Stimulated activated CD4-positive, alpha-beta T cell treated with anti-CD3 and anti-CD28 coated beads, Interleukin-12 subunit alpha, Interleukin-12 subunit beta, amount 100 ng/mL, for 4 hours (primary cell): ENCODE data around the gene OR8J3.
"Not testable (repeated sequence)": the region's sequence is repeated elsewhere in the genome, so short reads cannot be mapped to it uniquely, and the experiment has no call there.

Experiments used
- DNase-seq: peaks from one replicate; pipeline ENCODE4 v3.0.0-alpha.2; 2020

OR8J3 gene

GRCh38 chr11:56140151-56140661 is at the start of gene OR8J3:
TSS of gene OR8J3 (minus strand) at chr11:56140201. CDS start at chr11:56137718, 2,483 bp downstream.
- DNase-seq = no peak

DNA sequence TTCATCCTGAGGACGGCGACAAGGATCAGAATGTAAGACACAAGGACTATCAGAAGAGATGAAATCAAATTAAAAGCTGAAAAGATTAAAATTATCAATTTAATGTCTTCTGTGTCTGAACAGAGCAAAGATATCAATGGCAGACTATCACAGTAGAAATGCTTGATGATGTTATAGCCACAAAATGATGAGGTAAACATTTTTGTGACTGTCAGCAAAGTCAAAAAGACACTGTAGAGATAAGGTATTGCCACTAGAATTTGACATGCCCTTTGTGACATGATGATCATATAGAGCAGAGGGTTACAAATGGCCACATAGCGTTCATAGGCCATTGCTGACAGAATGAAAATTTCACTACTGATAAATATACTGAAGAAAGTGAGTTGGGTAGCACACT is 48.6 kb upstream of the OR8J3 start:
- no peak for DNase-seq

GRCh38 chr11:56183459-56183858 is 43.5 kb upstream of the OR8J3 start:
- DNase-seq = no peak

- DNase-seq = no peak
Observed at GRCh38 chr11:56176318-56176717, 36.3 kb upstream of the OR8J3 start, which contains the start of gene OR5J2. TSS of gene OR5J2 (plus strand) at chr11:56176618. CDS start at chr11:56176618, 0 bp downstream.

- DNase-seq = no peak
Observed at GRCh38 chr11:56172256-56172830, 32.3 kb upstream of the OR8J3 start.

GRCh38 chr11:56163804-56164203 is 23.8 kb upstream of the OR8J3 start:
- DNase-seq = no peak

- DNase-seq = no peak
Observed at GRCh38 chr11:56160217-56160616, 20.2 kb upstream of the OR8J3 start, which contains the start of gene OR8K5. TSS of gene OR8K5 (minus strand) at chr11:56160317. CDS start at chr11:56160317, 0 bp downstream.

GRCh38 chr11:56152333-56152732 is 12.3 kb upstream of the OR8J3 start:
- DNase-seq = no peak

GRCh38 chr11:56151376-56151775 is 11.4 kb upstream of the OR8J3 start:
- no peak for DNase-seq

DNA sequence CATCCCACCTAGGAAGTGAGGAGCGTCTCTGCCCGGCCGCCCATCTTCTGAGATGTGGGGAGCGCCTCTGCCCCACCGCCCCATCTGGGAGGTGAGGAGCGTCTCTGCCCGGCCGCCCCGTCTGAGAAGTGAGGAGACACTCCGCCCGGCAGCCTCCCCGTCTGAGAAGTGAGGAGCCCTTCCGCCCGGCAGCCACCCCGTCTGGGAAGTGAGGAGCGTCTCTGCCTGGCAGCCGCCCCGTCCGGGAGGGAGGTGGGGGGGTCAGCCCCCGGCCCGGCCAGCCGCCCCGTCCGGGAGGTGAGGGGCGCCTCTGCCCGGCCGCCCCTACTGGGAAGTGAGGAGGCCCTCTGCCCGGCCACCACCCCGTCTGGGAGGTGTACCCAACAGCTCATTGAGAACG is 3.7 kb upstream of the OR8J3 start:
- not testable (repeated sequence) for DNase-seq

DNA sequence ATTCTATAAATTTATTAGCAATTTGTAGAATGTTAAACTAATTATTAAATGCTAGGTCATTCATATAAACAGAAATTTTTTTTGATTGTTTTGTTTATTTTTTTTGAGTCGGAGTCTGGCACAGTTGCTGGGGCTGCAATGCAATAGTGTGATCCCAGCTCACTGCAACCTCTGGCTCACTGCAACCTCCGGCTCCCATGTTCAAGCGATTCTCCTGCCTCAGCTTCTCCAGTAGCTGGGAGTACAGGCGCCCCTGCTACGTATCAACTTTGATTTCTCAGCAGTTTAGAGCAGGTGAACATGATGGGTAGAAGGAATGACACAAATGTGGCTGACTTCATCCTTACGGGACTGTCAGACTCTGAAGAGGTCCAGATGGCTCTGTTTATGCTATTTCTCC is 17.9 kb downstream of the OR8J3 start, which contains the start of gene OR8H3:
Gene OR8H3, plus strand, starts transcription at position 301 of the 400 bp plus-strand sequence. Its CDS starts 0 bp downstream, at position 301.
- no peak for DNase-seq

DNA sequence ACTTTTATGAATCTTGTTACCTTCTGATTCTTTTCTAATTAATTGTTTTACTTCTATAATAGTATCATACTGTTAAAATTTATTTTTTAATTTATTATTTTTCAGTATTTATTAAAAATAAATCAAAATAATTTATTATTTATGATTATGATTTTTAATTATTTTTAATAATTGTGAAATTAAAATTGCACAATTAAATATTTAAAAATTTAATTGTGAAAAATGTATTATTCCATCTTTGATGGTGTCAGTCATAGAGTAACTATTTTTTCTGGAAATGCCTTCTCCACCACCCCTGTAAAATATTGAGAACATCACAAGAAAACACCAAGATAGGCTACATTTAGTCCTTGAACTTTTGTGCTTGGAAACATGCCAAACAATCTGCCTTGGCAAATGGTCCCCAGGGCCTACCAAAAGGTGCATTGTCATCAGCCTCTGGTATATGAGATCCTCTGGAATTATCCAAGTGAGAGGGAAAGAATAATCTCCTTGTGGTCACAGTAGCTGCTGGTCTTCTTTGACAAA is 36.7 kb downstream of the OR8J3 start, which contains the start of gene OR8H2:
Gene OR8H2, plus strand, starts transcription at position 478 of the 528 bp plus-strand sequence. CDS start 1,356 bp downstream, outside the sequence.
- DNase-seq = no peak

DNA sequence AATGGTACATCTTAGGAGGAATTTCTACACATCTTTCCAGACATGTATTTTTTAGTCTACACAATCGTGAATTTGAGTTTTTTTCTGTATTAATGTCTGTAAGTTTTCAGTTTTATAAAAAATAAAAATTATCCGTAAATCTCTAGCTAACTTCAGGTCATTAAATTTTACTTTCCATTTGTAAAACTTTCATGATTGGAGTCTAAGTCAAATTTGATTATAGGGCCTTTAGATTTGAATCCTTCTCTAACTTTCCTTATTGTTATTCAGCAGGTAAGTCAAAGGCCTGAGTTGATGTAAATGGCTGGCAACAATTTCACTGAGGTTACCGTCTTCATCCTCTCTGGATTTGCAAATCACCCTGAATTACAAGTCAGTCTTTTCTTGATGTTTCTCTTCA is 47.0 kb downstream of the OR8J3 start, which contains the start of gene OR8I2:
Gene OR8I2, plus strand, starts transcription at position 301 of the 400 bp plus-strand sequence. Its CDS starts 0 bp downstream, at position 301.
- DNase-seq = no peak

- no peak for DNase-seq
Observed at GRCh38 chr11:56089697-56090096, 50.3 kb downstream of the OR8J3 start.
